Sigmoid colon (tissue), 7 donors: ENCODE results near the gene COG5. TPM values are rescaled to one million over a fixed set of nuclear protein-coding genes. Genes with fewer than 3 reads are reported as not detected.

Experiments
- DNase-seq: peaks from one replicate; pipeline ENCODE4 v3.0.0-alpha.2; 2019
- H3K27ac ChIP-seq, 4 donors: fragments of 200-600 bp; sonication (generic); one replicate each; pipeline ENCODE4 v1.5.1; 2016 to 2019; ENCODE audit warnings: mild to moderate bottlenecking in 1 of 4
- H3K27me3 ChIP-seq, 3 donors: fragments of 200-600 bp; sonication (generic); one replicate each; pipeline ENCODE4 v1.5.1; 2019; ENCODE audit warnings: mild to moderate bottlenecking in 1 of 3
- H3K36me3 ChIP-seq, 4 donors: fragments of 200-600 bp; sonication (generic); one replicate each; pipeline ENCODE4 v1.5.1; 2016 to 2019
- H3K4me1 ChIP-seq, 4 donors: fragments of 200-600 bp; sonication (generic); one replicate each; pipeline ENCODE4 v1.5.1; 2017 to 2019
- H3K4me3 ChIP-seq, 4 donors: fragments of 200-600 bp; sonication (generic); one replicate each; pipeline ENCODE4 v1.5.1; 2017 to 2019; ENCODE audit warnings: mild to moderate bottlenecking in 2 of 4, moderate library complexity in 1 of 4
- H3K9me3 ChIP-seq, 4 donors: fragments of 200-600 bp in 3 of 4; sonication (generic) in 3 of 4; one replicate each; pipeline versions ENCODE4 v1.5.1 to v1.6.1; 2013 to 2019
- EP300 ChIP-seq, 4 donors: sonication (generic); formaldehyde crosslinking; IDR thresholded peaks; one replicate each; pipeline ENCODE4 v1.6.1; 2017; ENCODE audit warnings: antibody characterized with exemption in 4 of 4
- POLR2A ChIP-seq, 2 donors: fragments of 450-650 bp; IDR thresholded peaks; one replicate each; pipeline ENCODE4 v1.6.1; 2016; ENCODE audit warnings: antibody characterized with exemption in 2 of 2, mild to moderate bottlenecking in 2 of 2, moderate library complexity in 2 of 2
- POLR2AphosphoS5 ChIP-seq, 4 donors: sonication (generic); formaldehyde crosslinking; IDR thresholded peaks; one replicate each; pipeline ENCODE4 v1.6.1; 2017; ENCODE audit warnings: antibody characterized with exemption in 4 of 4
- WGBS, 2 donors: extraction: QIAGEN DNeasy Blood & Tissue Kit; methylation state at CpG; one replicate each; pipeline ENCODE4 v1.1.7; 2013; 5-methylcytosine and 5-hydroxymethylcytosine counted together
- intact Hi-C: fragments of 100-400 bp; cut with DNase I; formaldehyde crosslinking; loops from one replicate; pipeline ENCODE4 v1.15.1; 2023
- polyA plus RNA-seq, 3 donors: library from polyadenylated mRNA; stranded (reverse); fragments of 200-250 nt; gene quantifications; one replicate each; pipeline ENCODE4 v1.2.3, GENCODE V29; 2013
- total RNA-seq, 4 donors: library from RNA; depleted of rRNA; stranded (reverse); fragments of >200 nt; gene quantifications; one replicate each; pipeline ENCODE4 v1.1.0, GENCODE V29; 2016
- TF ChIP-seq, protein P1 (sequence below), 4 experiments: fragments of 450-650 bp in 3 of 4; fragments of 200-600 bp in 1 of 4; IDR thresholded peaks; one replicate each; pipeline ENCODE4 v1.5.1; 2016 to 2019; ENCODE audit warnings: antibody characterized with exemption in 4 of 4, mild to moderate bottlenecking in 3 of 4, moderate library complexity in 2 of 4
- donor health status: healthy with polysubstance abuse.
- donor health status: Bipolar disorder and iron deficiency.
- donor health status: healthy.

The COG5 gene
- total and polyA plus RNA-seq, 7 donors: 11.0 to 73.4 (median 27.6) TPM

DNA sequence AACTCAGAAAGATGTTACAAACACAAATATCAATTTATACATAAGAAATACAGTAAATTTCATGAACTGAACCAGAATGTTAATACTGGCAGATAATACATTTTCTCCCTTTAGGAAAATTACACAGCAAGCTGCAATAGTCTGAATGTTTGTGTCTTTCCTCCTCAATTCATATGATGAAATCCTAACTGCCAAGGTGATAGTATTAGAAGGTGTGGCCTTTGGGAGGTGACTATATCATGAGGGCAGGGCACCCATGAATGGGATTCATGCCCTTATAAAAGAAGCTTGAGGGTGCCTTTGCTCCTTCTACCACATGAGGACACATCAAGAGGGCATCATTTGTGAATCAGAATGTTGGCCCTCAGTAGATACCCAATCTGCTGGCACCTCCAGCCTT is 158.2 kb downstream of the COG5 start:
- Histone ChIP-seq H3K4me3 (no peak overlapping the region), H3K9me3 (no peaks in the 10 kb centered on the region), H3K27ac (no peak overlapping the region), H3K27me3 (no peaks in the 10 kb centered on the region), H3K4me1 (peaks cover 0 to 6% (median 0%) of the 10 kb centered on the region in 4 donors), H3K36me3 (peaks cover 0 to 12% (median 0%) of the 10 kb centered on the region in 4 donors)
- no peak for TF ChIP-seq EP300 (IDR thresholded peaks at IDR 0.05)
- TF ChIP-seq POLR2A (IDR thresholded peaks at IDR 0.05): no peak
- TF ChIP-seq POLR2AphosphoS5 (IDR thresholded peaks at IDR 0.05): no peak
- TF ChIP-seq, protein P1, sequence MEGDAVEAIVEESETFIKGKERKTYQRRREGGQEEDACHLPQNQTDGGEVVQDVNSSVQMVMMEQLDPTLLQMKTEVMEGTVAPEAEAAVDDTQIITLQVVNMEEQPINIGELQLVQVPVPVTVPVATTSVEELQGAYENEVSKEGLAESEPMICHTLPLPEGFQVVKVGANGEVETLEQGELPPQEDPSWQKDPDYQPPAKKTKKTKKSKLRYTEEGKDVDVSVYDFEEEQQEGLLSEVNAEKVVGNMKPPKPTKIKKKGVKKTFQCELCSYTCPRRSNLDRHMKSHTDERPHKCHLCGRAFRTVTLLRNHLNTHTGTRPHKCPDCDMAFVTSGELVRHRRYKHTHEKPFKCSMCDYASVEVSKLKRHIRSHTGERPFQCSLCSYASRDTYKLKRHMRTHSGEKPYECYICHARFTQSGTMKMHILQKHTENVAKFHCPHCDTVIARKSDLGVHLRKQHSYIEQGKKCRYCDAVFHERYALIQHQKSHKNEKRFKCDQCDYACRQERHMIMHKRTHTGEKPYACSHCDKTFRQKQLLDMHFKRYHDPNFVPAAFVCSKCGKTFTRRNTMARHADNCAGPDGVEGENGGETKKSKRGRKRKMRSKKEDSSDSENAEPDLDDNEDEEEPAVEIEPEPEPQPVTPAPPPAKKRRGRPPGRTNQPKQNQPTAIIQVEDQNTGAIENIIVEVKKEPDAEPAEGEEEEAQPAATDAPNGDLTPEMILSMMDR (IDR thresholded peaks at IDR 0.05): no peak
- intact Hi-C loops: no loop called here
- DNase-seq: no peak

GRCh38 chr7:107404740-107405537 is 158.8 kb downstream of the COG5 start:
- no peak for TF ChIP-seq POLR2A (IDR thresholded peaks at IDR 0.05)
- TF ChIP-seq EP300 (IDR thresholded peaks at IDR 0.05): no peak
- WGBS, 2 donors: 81 to 89% methylated on average over 4 of the region's 4 CpGs
- peaks cover 0 to 6% (median 0%) of the 10 kb centered on the region in 4 donors for H3K36me3 ChIP-seq
- no peak for DNase-seq
- H3K27me3 ChIP-seq: no peaks in the 10 kb centered on the region
- peaks cover 0 to 6% (median 0%) of the 10 kb centered on the region in 4 donors for H3K4me1 ChIP-seq
- H3K9me3 ChIP-seq: no peaks in the 10 kb centered on the region
- no peak overlapping the region for H3K4me3 ChIP-seq
- intact Hi-C loops: no loop called here
- H3K27ac ChIP-seq: no peak overlapping the region

DNA sequence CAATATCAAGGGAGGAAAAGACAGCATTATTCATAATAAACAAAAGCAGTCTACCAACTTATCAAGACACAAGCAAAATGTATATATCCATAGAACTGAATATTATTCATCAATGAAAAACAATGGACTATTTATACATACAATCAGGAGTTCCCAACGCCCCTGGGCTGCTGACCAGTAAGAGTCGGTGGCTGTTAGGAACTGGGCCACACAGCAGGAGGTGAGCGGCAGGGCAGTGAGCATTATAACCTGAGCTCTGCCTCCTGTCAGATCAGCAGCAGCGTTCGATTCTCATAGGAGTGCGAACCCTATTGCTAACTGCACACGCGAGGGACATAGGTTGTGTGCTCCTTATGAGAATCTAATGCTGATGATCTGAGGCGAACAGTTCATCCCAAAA is 165.6 kb downstream of the COG5 start:
- H3K4me1 ChIP-seq: no peaks in the 10 kb centered on the region
- WGBS, 2 donors: 92 to 94% methylated on average over 9 of the region's 9 CpGs
- H3K9me3 ChIP-seq: no peaks in the 10 kb centered on the region
- intact Hi-C loops: no loop called here
- H3K27me3 ChIP-seq: no peaks in the 10 kb centered on the region
- DNase-seq: no peak
- no peak overlapping the region for H3K4me3 ChIP-seq
- no peaks in the 10 kb centered on the region for H3K36me3 ChIP-seq
- TF ChIP-seq, protein P1 (IDR thresholded peaks at IDR 0.05): no peak
- TF ChIP-seq EP300 (IDR thresholded peaks at IDR 0.05): no peak
- no peak for TF ChIP-seq POLR2A (IDR thresholded peaks at IDR 0.05)
- no peak for TF ChIP-seq POLR2AphosphoS5 (IDR thresholded peaks at IDR 0.05)
- H3K27ac ChIP-seq: no peak overlapping the region

GRCh38 chr7:107396990-107397389 is 166.7 kb downstream of the COG5 start:
- Histone ChIP-seq H3K36me3 (no peaks in the 10 kb centered on the region), H3K9me3 (no peaks in the 10 kb centered on the region), H3K4me1 (no peaks in the 10 kb centered on the region), H3K4me3 (no peak overlapping the region), H3K27ac (no peak overlapping the region), H3K27me3 (no peaks in the 10 kb centered on the region)
- intact Hi-C loops: no loop called here
- TF ChIP-seq POLR2AphosphoS5 (IDR thresholded peaks at IDR 0.05) (no peak), EP300 (IDR thresholded peaks at IDR 0.05) (no peak), POLR2A (IDR thresholded peaks at IDR 0.05) (no peak)
- TF ChIP-seq, protein P1 (IDR thresholded peaks at IDR 0.05): no peak
- DNase-seq: no peak
- 78 to 88% methylated on average over 2 of the region's 2 CpGs for WGBS, 2 donors

GRCh38 chr7:107396081-107396480 is 167.6 kb downstream of the COG5 start:
- intact Hi-C loops: no loop called here

More at GRCh38 chr7:107396081-107396480, 167.6 kb downstream of the COG5 start:
- Histone ChIP-seq H3K27me3 (no peaks in the 10 kb centered on the region), H3K9me3 (no peaks in the 10 kb centered on the region), H3K4me1 (no peaks in the 10 kb centered on the region), H3K27ac (no peak overlapping the region), H3K4me3 (no peak overlapping the region), H3K36me3 (no peaks in the 10 kb centered on the region)
- no peak for DNase-seq
- no peak for TF ChIP-seq POLR2AphosphoS5 (IDR thresholded peaks at IDR 0.05)
- WGBS, 2 donors: 95 to 99% methylated on average over 1 of the region's 1 CpG
